HG02885 (cell line): ENCODE data around the gene NKAIN2.

Experiments
- ATAC-seq: cut with Tn5 transposase; IDR thresholded peaks from one replicate; pipeline ENCODE4 v1.9.1; 2021; ENCODE audit warnings: mild to moderate bottlenecking; ENCODE audit not compliant: unreplicated experiment, poor library complexity

The NKAIN2 gene

GRCh38 chr6:124069230-124069950 is 265.7 kb downstream of the NKAIN2 start:
- no peak for ATAC-seq

GRCh38 chr6:124073021-124073420 is 269.4 kb downstream of the NKAIN2 start:
- no peak for ATAC-seq

GRCh38 chr6:124073820-124074587 is 270.3 kb downstream of the NKAIN2 start:
- no peak for ATAC-seq

DNA sequence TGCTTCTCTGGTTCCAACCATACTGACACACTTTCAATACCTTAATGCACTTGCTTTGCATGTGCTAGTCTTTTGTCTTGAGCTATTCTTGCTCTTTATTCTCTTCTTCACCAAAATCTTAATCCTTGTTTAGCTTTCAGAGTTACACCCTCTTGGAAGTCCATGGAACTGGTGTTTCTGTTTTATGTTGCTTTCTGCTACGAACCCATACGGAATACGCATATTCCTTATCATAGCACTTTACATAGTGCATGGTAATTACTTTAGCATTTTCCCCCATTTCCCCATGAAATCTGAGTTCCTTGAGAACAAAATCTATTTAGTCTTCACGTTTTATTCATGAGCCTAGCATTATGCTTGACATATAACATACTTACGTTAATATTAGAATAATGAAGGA is 270.9 kb downstream of the NKAIN2 start:
- no peak for ATAC-seq

- ATAC-seq, result no peak
Observed at GRCh38 chr6:124076336-124077048, 272.8 kb downstream of the NKAIN2 start.

DNA sequence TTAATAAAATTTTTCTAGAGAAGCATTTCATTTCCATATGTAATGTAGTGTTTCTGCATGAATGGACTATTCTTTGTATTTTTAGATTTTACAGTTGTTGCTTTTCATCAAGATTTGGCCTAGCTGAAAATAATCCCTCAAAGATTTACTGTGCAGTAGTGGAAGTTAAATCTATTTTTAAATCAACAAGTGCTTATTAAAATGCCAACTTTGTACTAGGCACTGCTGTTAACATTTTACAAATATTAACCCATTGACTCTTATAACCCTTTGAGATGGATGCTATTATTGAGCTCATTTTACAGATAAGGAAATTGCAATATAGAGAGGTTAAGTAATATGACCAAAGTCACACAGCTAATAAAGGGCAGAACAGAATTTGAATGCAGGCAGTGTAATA is 274.5 kb downstream of the NKAIN2 start:
- no peak for ATAC-seq

GRCh38 chr6:124080483-124080882 is 276.8 kb downstream of the NKAIN2 start:
- no peak for ATAC-seq

DNA sequence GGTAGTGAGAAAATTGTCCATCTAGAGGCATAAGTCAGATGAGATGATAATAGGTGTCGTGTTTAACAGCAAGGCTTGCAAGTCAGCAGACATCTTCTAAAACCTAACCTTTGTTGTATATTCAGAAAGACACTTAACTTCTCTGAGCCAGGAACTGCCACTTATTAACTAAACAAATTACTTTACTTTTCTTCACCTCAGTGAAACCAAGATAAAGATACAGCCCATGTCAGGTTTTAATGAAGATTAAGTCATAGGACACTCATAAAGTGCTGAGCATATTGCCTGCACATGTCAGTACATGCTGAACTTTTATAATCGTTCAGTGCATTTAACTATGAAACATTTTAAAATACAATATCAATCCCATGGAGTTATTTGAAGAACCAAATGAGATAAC is 286.8 kb downstream of the NKAIN2 start:
- ATAC-seq, result no peak

GRCh38 chr6:124099520-124099919 is 295.9 kb downstream of the NKAIN2 start:
- ATAC-seq, result no peak

DNA sequence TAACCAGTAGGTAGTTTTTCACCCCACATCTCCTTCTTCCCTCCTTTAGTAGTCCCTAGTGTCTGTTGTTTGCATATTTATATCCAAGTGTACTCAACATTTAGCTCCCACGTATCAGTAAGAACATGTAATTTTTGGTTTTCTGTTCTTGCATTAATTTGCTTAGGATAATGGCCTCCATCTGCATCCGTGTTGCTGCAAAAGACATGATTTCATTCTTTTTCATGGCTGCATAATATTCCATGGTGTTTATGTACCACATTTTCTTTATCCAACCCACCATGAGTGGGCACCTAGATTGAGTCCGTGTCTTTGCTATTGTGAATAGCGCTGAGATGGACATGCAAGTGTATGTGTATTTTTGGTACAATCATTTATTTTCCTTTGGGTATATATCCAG is 306.8 kb downstream of the NKAIN2 start:
- ATAC-seq, result no peak

DNA sequence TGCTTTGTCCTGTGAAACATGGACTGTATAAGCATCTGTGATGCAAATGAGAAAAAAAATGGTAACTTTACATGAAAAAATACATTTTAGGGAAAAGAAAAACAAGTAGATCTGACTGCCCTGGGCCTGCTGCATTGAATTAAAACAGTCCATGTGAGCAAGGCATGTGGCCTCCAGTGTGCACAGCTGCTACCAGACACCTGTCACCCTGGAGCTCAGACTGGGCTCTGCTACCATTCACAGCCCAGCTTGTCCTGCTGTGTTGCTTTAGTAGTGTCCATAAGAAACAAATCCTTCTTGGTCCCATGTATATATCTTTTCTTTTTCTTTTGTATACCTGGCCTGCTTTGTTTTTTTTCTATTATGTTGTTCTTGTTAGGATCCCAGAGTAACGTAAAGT is 315.9 kb downstream of the NKAIN2 start:
- no peak for ATAC-seq

GRCh38 chr6:124123617-124124209 is 320.0 kb downstream of the NKAIN2 start:
- no peak for ATAC-seq

- ATAC-seq, result no peak
Observed at GRCh38 chr6:124131259-124131658, 327.6 kb downstream of the NKAIN2 start.

DNA sequence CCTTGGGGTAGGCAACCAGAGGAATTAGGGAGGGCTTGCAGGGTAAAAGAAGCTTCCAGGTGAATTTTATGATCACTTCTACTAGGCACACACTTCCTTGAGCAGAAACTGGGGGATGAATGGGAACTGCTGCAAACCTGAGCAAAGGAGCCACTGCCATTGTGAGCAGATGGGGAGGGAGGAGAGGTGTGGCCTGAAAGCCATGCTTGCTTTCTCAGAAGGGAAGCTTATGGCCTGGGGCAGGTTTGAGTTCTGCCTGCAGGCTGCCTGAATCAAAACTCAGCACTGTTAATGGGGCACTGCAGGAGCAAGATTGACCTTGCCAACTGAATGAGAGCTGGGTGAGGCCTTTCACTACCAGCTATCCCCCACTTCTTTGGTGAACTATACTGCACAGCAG is 328.1 kb downstream of the NKAIN2 start:
- no peak for ATAC-seq

DNA sequence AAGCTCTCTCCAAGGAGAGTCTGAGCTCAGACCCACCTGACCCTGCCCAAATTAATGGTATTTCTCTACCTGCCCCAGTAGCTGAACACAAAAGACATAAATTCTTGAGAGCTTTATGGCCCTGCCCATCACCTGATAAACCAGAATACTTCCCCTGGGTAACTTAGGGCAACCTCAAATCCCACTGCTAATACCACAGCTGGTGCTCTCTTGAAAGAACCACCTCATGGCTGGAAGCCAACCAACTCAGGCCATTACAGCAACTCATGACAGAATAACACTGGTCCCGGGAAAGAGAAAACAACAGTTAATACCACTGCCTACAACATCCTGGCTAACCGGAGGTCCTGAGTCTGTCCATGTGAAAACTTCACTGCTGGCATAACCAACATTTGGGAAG is 328.6 kb downstream of the NKAIN2 start:
- no peak for ATAC-seq

GRCh38 chr6:124142852-124143251 is 339.2 kb downstream of the NKAIN2 start:
- no peak for ATAC-seq

DNA sequence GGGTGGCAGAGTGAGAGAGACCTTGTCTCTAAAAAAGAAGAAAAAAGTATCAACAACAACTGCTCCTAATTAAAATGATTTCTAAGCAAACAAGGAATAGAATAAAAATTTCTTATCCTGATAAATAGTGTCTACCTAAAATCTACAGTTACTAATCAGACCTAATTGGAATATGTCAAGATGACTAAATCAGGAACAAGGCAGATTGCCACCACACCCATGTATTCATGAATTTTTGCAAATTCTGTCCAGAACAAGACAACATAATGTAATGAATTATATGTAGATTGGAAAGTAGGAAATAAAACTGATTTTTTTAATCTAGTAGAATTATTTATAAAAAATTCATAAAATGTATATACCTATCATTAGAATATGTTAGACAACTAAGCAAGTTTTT is 339.8 kb downstream of the NKAIN2 start:
- no peak for ATAC-seq

DNA sequence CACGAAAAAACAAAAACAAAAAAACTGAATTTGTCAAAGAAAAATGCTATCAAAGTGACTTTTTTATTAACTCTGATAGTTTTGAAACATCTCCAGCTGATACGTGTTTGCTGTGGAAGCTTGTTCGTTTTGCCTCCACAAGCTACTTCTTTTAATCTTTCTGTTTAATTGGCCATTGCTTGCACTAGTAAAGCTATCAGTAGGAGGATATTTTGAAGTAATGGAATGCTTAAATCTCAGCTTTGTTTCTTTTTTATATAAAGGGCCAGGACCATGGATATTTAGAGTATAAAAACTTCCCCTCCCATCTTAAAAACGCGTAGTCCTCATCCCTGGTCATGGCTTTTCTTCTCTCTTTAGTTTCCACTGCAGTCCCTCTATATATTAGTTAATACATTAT is 344.0 kb downstream of the NKAIN2 start:
- no peak for ATAC-seq

- no peak for ATAC-seq
Observed at GRCh38 chr6:124148236-124148957, 344.7 kb downstream of the NKAIN2 start.

- no peak for ATAC-seq
Observed at GRCh38 chr6:124149646-124150045, 346.0 kb downstream of the NKAIN2 start.
